Activated CD4-positive, alpha-beta T cell treated with anti-CD3 and anti-CD28 coated beads for 24 hours (primary cell): ENCODE results near the gene TTC7B.

Experiments used
- DNase-seq, 2 donors: peaks; one replicate each; pipeline ENCODE4 v3.0.0-alpha.2; 2020; ENCODE audit warnings: low read depth in 2 of 2

TTC7B gene

DNA sequence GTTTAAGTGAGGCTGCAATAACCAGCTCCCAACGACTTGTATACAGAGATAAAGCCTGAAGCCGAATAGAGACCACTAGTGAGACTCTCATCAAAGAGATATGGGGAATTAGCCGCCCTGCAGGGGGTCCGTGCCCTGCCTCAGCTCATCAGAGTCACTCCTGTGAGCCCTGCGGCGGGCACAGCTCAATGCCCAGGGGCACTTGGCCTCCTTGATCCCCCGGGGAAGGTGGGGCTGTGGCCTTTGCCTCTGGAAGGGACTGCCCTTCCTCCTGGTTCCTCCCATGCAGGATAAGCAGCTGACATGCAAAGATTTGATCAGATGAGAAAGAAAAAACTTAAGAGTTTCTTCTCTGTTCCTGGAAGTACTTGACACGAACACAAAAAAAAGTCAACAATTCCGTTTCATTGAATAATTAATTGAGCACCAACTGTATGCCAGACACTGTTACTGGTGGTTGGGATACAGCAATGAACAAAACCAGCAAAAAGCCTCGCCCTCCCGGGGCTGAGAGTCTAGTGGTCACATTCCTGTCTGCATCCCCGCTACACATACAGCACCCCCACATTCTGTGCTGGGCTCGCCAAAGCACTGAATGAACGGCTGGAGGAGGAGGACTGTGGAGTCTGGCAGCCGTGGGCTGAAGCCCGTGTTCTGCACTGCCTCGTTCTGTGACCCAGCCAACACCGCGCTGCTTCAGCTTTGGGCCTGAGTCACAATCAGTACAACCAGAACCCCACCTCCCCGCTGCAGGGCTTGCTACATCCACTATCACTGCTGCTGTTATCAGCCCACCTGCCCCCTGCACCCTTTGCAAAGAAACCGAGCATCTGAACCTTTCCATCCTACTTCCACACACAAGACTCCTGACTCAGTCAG is 10.3 kb downstream of the TTC7B start:
- DNase-seq: no peak

DNA sequence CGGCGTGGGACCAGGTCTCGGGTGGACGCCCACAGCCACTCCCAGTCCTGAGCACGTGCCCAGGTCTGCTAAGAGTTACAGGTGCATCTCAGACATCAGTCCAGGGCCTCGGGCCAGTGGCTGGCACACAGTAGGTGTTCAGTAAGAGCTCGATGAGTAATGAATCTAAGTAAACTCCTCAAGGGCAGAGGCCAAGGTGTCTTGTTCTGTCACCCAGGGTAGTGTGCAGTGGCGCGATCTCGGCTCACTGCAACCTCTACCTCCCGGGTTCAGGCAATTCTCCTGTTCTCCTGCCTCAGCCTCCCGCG is 11.2 kb downstream of the TTC7B start:
- no peak for DNase-seq

DNA sequence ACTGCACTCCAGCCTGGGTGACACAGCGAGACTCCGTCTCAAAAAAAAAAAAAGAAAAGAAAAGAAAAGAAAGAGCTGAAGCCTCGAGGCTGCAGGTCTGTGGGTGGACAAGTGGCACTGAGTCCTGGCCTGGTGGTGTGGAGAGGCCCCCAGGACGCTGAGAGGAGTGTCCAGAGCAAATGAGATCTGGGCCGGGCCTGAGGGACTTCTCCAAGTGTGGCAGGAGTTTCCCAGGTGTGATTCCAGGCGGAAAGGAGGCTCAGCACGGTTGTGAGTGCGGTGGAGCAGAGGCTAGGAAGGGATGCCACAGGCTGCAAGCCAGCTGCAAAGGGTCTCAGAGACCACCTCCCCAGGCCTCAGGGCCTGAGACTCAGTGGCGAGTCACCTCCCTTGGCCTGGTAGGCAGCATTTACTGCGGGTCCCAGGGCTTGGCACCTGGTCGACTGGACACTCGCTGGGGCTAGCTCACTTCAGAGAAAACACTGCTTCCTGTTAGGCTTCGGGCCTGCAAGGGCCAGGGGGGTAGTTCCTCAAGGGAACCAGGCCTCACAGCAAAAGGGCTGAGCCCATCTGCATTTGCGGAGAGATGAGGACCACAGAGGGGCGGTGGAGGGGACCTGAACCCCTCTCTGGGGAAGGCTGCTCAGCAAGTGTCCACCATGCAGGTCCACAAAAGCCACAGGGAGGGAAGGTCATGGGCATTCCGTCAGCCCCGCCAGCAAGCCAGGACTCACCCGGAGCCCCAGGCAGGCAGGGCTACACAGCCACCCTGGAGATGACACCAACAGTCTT is 11.7 kb downstream of the TTC7B start:
- DNase-seq: no peak

DNA sequence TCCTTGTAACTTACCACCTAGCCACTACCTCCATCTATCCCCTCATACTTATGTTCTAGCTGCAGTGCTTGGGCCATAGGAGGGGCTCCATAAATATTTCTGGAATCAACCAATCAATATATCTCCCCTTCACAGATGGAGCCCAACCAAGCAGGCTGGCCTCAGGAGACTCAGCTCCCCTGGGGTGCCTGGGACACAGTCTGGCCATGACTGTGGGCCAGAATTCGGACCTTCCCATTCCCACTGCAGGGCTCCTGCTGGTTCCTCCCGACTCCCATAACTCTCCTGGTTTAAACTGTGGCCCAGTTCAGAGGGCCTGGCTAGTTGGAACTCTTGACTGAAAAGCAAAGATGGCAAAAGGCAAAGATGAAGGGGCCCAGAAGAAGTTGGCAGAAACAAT is 13.0 kb downstream of the TTC7B start:
- DNase-seq: no peak

DNA sequence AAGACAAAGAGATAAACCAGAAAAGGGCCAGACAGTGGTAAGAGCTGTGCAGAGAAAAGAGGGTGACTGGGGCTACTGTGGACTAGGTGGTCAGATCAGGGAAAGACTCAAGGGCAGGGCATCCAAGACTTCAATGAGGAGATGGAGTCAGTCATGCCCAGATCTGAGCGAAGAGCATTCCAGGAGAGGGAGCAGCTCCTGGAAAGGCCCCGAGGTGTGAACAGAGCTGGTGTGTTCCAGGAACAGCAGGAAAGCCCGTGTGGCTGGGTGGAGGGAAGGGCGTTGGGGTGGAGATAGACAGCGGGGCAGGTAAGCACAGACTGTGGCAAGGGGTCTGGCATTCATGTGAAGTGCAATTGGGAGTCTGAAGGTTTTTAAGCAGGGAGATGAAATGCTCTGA is 16.8 kb downstream of the TTC7B start:
- no peak for DNase-seq

DNA sequence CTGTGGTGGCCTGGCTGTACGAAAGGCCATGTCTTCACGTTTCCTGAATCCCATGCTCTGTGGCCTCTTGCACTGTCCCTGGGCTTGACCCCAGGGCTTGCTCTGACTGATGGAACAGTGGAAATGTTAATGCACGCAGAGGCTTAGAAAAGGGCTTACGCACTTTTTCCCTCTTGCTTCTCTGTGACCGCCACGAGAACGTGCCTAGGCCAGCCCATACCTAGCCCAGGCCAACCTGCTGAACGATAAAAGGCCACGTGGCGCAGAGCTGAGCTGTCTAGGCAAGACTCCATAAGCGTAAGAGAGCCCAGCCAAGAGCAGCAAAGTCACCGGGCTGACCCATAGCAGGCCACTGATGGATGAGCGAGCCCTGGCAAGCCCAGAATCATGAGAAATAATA is 18.3 kb downstream of the TTC7B start:
- no peak for DNase-seq

DNA sequence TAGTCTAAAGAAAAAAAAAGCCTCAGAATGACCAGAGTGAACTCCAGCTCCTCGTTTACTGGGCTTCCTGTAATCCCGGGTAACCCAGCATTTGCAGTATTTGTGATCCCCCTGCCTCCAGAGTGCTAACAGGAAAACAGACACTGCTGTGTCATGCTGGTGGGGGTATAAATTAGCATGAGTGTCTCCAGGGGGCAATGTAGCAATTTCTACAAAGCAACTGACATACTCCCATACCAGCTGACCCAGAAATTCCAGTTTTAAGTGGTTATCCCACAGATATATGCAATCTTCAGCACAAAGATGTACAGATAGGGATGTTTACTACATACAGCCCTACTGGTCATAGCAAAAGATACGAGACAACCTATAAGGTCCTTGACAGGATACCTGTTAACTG is 18.8 kb downstream of the TTC7B start:
- DNase-seq: no peak

DNA sequence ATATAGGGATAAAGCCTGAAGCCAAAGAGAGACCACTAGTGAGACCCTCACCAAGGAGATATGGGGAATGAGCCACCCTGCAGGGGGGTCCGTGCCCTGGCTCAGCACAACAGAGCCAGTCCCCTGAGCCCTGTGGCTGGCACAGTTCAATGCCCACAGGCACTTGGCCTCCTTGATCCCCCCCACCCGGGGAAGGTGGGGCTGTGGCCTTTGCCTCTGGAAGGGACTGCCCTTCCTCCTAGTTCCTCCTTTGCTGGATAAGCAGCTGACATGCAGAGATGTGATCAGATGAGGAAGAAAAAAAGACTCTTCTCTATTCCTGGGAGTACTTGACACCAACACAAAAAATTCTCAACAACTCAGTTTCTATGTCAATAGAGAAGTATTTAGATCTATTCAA is 19.9 kb downstream of the TTC7B start:
- no peak for DNase-seq

DNA sequence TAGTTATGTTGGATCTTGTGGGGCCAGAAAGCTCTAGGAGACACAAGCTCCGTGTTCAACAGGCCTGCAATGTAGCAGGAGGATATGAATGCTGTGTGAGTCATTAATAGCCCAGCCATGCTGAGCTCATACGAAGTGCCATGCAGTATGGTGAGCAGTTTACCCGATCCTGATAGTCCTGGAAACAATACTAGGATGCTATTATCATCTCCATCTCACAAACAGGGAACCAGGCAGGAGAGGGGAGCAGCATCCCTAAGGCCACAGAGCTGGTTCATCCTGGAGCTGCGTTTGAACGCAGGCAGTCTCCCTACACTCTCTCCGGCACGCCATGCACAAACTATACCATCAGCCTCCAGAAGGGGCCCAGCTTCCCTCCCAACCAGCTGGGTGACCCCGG is 20.5 kb downstream of the TTC7B start:
- no peak for DNase-seq

DNA sequence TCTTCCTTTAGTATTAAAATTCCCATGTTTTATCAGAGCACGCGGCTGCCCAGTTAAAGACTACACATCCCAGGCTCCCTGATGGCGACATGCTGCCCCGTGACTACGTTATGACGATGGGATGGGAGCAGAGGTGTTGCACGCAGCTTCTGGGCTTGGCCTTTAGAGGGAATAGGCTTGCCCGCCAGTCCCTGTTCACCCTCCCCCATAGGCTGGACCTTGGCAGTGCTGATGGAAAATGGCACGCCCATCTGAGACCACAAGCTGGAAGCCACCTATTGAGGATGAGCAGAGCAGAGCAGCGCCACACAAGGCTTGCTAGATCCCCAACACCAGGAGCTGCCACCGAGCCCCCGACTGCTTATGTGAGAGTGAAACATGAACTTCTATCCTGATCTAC is 24.7 kb downstream of the TTC7B start:
- DNase-seq: no peak

DNA sequence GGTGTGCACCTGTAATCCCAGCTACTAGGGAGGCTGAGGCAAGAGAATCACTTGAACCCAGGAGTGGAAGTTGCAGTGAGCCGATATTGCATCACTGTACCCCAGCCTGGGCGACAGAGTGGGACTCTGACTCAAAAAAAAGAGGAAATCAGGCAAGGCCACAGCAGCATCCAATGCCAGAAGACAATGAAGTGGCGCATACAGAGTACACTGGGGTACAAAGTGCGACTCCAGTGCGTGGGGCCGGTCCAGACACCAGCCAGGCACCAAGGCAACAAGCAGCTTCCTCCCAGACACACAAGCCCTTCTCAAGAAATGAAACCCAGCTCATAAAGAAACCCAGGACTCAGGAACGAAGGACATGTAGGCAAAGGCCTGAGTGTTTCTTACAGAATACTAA is 28.2 kb downstream of the TTC7B start:
- no peak for DNase-seq

DNA sequence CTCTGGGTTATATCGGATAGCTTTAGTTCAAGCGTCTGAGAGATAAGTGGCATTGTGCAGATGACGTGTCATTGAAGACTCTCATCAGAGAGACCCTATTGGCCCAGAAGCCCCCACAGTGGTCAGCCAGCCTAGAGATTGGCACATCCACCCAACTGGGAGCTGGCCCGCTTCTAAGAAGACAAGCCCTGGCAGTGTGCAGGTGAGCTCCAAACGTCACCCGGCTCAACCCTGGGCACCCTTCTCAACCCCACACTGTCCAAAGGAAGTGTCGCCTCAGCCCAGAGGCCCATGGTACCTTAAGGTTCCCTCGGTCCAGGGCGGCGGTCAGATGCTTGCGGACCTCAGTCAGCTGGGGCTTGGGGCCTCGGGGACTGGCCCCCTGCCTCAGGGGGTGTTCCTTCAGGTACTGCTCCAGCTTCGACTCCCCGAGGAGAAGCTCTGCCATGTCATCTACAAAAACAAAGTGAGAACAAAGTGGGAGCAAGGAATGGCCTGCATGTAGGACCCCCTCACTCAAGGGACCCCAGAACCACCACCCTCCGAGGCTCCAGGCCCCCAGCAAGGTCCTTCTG is 30.3 kb downstream of the TTC7B start:
- DNase-seq: no peak

DNA sequence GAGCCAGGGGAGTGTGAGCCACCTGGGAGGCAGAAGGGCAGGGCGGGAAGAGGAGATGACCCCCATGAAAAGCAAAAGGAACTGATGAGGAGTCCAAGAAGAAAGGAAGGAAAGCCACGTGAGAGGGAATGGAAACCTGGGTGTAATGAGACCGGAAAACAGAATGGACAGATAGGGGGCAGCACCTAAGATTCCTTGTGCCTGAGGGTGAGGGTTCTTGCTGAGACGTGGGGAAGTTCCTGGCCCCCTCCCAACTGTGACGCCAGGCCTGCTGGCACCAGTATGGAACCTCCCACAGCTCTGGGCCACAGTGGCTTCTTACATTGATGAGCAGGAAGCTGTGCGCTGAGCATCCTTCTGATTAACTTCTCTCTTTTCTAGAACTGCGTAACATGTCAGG is 30.8 kb downstream of the TTC7B start:
- DNase-seq: no peak

DNA sequence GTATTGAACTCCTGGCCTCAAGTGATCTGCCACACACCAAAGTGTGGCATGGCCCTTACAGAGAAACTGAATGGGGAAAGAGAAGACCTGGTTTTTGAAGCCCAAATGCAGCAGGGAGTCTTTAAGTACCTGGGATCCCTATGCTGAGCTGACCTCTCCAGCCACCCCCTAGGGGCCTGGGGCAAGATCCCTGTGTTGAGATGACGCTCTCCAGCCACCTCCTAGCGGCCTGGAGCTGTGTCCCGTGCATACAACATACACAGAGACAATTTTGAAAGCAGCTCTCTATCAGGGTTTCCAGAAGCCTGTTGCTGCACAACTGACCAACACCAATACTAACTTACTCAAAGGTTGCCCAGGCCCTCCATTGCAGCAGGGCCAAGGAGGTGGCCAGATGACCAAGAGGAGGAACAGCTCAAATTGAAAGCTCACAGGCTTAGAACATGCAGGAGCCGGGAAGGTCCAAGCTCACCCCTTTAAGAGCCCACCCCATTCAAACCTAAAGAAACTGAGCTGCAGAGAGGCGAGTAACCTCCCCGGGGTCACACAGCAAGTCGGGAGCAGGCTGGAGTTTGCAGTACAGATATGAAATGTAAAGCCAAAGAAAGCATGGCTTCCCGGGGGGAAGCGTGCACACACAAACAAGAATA is 31.5 kb downstream of the TTC7B start:
- no peak for DNase-seq

DNA sequence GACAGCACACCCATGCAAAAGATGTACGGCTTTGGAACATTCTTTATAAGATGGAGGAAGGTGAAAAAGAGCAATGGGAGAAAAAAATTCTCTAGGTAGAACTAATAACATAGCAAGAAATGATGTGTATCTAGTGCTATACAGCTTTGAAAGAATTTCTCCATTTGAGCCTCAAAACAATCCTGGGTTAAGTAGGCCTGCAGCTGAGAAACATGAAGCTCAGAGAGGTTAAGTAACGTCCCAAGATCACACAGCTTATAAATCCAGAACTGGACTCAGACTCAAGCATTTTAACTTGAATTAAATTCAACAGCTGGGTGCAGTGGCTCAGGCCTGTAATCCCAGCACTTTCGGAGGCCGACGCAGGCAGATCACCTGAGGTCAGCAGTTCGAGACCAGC is 32.9 kb downstream of the TTC7B start:
- no peak for DNase-seq

DNA sequence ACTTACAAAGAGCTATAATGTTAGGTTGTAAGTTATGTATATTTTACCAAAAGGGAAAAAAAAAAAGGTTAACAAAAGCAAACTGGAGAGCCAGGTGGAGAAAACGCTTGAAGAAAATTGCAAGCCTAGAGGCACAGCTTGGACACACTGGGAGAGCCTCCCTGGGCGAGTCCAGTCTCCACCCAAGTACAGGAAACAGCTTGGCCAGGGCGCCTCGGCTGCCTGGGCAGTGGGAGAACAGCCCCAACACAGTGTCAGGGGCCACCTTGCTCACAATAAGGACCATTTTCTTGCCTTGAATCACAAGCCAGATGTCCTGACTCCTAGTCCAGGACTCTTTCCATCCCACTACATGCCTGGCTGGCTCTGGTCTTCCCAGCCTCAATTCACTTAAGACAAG is 33.3 kb downstream of the TTC7B start:
- DNase-seq: no peak

DNA sequence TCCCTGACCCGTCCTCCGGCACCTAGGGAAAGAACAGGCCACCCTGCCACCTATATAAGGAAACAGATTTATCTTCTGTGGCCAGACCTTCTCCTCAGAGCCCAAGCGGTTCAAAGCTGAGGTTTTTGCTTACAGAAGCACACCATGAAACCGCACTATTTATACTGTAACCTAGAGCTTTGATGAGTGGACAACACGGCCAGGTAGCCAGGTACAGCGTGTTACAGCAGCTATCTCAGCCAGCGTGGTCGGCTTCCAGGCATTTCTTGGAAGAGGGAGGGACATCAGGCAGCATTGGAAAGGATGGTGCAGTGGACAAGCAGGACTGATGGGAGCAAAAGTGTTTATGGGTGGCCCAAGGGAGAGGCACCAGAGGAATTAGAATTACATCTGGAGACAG is 34.4 kb downstream of the TTC7B start:
- no peak for DNase-seq

DNA sequence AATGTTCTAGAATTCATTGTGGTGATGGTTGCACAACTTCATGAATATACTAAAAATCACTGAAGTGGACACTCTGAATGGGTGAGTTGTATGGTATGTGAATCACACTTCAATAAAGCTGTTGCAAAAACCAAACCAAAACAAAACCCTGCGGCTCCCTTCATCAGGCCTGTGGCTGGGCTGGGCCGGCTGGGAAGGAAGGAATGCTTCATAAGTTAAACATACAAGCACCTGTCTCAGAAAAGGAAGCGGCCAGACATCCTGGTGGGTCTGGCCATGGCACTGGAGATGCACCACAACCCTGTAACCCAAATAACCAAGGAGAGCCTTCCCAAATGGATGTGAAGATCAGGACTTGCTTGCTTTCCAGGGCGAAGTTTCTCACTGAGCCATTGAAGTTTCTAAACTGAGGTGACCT is 34.9 kb downstream of the TTC7B start:
- no peak for DNase-seq

DNA sequence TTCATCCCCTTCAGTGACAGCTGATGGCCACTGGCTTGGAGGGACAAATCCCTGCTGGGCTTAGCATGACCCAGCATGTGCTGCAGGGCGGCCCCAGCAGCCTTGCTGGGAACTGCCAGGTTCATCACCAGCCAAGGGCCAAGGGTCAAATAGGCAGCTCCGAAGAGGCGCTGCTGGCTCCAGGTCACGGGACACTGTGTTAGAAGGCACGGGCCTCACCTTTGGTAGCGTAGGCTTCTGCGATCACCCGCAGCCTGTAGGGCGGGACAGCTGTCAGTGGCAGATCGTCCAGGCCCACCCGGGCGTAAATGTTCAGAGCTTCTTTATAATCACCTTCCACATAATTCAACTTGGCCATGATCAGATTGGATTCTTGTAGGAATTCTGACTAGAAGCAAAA is 35.7 kb downstream of the TTC7B start:
- no peak for DNase-seq

DNA sequence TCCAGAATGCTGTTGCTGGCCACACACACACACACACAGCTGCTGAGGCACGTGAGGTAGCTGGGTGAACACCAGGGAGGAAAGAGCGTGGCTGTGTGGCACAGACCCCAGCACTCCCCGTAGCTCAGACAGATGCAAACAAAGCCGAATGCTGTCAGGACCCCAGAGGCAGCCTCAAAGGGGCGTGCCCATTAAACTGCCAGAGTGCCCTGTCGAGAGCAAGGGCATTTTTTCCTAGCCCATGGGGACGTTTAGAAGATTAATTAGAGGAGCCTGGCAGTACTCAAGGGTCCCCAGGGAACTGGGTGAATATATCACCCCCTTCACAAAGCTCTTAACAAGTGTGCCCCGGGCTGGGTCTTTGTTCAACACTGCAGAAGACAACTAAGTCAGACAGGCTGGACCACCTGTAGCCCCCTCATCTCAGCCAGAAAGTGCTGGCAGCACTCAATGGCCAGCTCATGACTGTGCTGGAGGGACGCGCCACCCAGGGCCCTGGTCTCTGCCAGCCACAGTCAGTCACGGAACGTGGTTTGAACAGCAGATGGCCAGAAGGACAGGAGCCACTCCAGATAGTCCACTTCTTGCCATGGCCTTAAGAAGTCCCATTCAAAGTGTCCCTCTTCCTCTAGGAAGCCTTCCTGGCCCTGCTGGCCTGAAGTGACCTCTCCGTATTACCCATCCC is 37.5 kb downstream of the TTC7B start:
- no peak for DNase-seq

DNA sequence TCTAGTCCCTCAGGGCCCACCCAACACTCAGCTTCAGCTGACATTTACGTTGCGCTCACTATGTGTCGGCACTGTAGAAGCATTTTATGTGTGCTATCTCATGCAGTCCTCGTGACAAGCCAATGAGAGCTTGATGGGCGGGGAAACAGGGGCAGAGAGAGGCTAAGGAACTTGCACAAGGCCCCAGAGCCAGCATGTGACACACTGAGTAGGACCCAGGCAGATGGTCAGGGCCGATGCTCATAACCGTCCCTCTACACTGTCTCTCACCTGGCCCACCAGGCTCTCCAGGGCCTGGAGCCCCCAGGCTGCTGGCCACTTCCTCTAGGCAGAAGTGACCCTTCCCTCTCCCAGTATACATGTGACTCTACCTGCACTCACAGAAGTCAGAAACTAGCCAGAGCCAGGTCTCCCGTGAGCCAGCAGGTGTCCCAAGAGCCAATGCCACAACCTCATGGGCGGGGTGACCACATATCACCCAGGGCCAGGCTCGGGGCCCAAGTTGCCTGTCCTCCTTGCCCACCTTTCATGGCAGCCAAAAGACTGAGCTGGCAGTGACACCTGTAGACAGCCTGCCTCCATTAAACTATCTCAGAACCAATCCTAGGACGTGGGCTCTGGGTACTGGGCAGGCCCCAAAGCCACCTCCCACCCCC is 38.3 kb downstream of the TTC7B start:
- DNase-seq: no peak
